Kidney capillary endothelial cell (primary cell): ENCODE measurements around the gene TTC39B.
"Not testable (repeated sequence)": the region's sequence is repeated elsewhere in the genome, so short reads cannot be mapped to it uniquely, and the experiment has no call there.

ENCODE experiments used
- DNase-seq: peaks from one replicate; pipeline ENCODE4 v3.0.0-alpha.2; 2018; ENCODE audit warnings: low spot score

The TTC39B gene

GRCh38 chr9:15306757-15307522 is at the start of gene TTC39B:
Gene TTC39B (minus strand): TSS chr9:15307216. CDS start chr9:15307125, 91 bp downstream.
- peak; percentile 91 for DNase-seq

GRCh38 chr9:15355669-15356068 is 48.7 kb upstream of the TTC39B start:
- no peak for DNase-seq

- no peak for DNase-seq
These were observed 47.7 kb upstream of the TTC39B start for GRCh38 chr9:15354713-15355112.

GRCh38 chr9:15353892-15354291 is 46.9 kb upstream of the TTC39B start:
- DNase-seq, result no peak

- no peak for DNase-seq
These were observed 45.3 kb upstream of the TTC39B start for GRCh38 chr9:15352306-15352705.

GRCh38 chr9:15349892-15350761 is 43.1 kb upstream of the TTC39B start:
- no peak for DNase-seq

GRCh38 chr9:15346837-15347236 is 39.8 kb upstream of the TTC39B start:
- no peak for DNase-seq

GRCh38 chr9:15344191-15344590 is 37.2 kb upstream of the TTC39B start:
- DNase-seq, result no peak

GRCh38 chr9:15333376-15333881 is 26.4 kb upstream of the TTC39B start:
- DNase-seq, result no peak

GRCh38 chr9:15332939-15333338 is 25.9 kb upstream of the TTC39B start:
- DNase-seq, result no peak

- no peak for DNase-seq
These were observed 22.6 kb upstream of the TTC39B start for GRCh38 chr9:15329539-15330109.

- no peak for DNase-seq
These were observed 21.9 kb upstream of the TTC39B start for GRCh38 chr9:15328946-15329345.

GRCh38 chr9:15322695-15323094 is 15.7 kb upstream of the TTC39B start:
- not testable (repeated sequence) for DNase-seq

- DNase-seq, result not testable (repeated sequence)
These were observed 12.6 kb upstream of the TTC39B start for GRCh38 chr9:15319661-15320060.

- no peak for DNase-seq
These were observed 10.8 kb upstream of the TTC39B start for GRCh38 chr9:15317836-15318235.

GRCh38 chr9:15311607-15312006 is 4.6 kb upstream of the TTC39B start:
- no peak for DNase-seq

- DNase-seq, result no peak
These were observed 3.3 kb upstream of the TTC39B start for GRCh38 chr9:15310107-15310850.

GRCh38 chr9:15308511-15308910 is 1.5 kb upstream of the TTC39B start:
- DNase-seq, result no peak

- DNase-seq, result no peak
These were observed 466 bp upstream of the TTC39B start for GRCh38 chr9:15307523-15307841.

- DNase-seq, result no peak
These were observed 804 bp downstream of the TTC39B start for GRCh38 chr9:15306068-15306756.

- DNase-seq, result no peak
These were observed 1.5 kb downstream of the TTC39B start for GRCh38 chr9:15305470-15305869.
